RKO (cell line): ENCODE results near the gene ELF3.
"Not testable (repeated sequence)": the region's sequence is repeated elsewhere in the genome, so short reads cannot be mapped to it uniquely, and the experiment has no call there.

Source experiments
- DNase-seq: peaks from one replicate; pipeline ENCODE4 v3.0.0-alpha.2; 2016; ENCODE audit warnings: low spot score

Gene ELF3

GRCh38 chr1:202034683-202035462 is 24.5 kb downstream of the ELF3 start:
- DNase-seq = peak; percentile 8

DNA sequence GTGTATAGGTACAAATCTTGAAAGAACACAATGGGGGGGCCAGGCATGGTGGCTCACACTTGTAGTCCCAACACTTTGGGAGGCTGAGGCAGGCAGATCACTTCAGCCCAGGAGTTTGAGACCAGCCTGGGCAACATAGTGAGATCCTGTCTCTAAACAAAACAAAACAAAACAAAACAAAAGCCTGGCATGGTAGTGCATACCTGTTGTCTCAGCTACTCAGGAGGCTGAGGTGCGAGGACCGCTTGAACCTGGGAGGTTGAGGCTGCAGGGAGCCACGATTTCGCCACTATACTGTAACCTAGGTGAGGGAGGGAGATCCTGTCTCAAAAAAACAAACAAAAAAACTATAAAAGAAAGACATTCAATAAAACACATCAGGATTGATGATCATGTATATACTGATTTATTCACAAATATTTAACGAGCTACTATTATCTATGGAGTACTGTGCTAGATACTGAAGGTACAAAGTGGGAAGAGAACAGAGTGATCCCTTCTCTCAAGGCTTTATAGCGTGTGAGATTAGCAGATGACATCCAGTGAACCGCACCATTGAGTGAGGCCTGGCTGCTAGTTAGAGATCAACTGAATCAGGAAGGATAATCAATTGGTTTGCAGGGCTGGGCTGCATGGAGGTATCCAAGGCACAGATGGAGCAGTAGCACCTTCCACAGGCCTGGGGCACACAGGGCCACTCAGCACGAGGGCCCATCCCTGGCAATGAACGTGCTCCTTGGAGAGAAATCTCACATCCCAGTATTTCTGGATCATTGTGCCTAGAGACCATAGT is 26.4 kb downstream of the ELF3 start:
- DNase-seq = no peak

DNA sequence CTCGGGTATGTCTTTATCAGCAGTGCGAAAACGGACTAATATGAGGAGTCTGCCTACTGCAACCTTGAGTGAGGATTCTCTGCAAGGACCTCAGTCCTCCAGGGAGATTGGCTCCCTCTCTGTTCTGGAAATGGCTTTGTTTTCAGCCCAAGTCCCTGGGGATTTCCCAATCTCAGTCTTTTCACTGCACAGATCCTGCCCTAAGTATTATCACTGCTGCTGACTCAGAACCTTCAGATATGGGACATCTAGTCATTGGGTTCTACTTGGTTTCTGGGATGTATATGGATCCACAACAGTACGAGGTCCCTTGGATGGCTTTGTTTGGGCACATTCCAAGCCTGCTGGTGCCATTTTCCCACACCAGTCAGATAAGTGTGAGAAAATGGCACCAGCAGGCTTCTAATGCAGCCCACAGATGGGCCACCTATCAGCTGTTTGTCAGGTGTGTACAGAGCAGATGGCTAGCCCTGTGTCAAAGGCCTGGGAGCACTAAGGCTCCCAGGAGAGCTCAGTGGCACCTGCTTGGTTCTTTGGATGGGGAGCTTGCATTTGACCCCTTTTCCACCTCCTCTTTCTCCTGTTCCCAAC is 27.4 kb downstream of the ELF3 start:
- DNase-seq = no peak

DNA sequence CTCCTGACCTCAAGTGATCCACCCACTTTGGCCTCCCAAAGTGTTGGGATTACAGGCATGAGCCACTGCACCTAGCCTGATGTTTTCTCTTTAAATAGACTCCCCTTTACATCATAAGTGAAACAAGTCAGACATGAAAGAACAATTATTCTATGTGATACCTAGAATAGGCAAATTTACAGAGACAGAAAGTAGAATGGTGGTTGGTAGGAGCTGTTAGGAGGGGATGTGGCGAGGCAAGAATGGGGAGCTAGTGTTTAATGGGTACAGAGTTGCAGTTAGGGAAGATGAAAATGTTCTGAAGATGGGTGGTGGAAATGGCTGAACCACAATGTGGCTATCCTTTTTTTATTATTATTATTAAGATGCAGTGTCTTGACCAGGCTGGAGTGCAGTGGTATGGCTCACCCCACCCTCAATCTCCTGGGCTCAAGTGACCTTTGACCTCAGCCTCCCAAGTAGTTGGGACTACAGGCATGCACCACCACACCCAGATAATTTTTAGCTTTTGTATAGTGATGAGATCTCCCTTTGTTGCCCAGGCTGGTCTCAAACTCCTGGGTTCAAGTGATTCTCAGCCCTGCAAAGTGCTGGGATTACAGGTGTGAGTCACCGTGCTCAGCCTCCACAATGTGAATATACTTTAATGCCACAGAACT is 28.4 kb downstream of the ELF3 start:
- no peak for DNase-seq

DNA sequence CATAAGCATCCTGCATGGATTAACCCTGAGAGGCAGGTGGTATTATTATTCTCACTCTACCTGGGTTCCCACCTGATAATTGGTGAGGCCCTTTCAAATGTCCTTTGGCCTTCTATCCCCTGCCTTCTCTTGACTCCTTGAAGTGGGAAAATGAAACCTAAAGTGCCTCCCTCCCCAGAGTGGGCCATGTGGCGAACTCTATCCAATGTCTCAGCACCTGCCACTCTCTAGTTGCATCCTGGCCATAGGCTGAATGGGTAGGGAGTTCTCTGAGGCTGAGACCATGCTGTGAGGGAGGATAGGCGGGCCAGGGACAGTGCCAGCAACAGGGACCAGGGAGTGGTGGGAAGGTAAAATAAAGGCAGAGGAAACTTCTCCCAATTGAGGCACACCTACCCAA is 35.3 kb downstream of the ELF3 start:
- no peak for DNase-seq

GRCh38 chr1:202046227-202046626 is 35.8 kb downstream of the ELF3 start:
- no peak for DNase-seq

GRCh38 chr1:202046748-202047708 is 36.6 kb downstream of the ELF3 start:
- no peak for DNase-seq

DNA sequence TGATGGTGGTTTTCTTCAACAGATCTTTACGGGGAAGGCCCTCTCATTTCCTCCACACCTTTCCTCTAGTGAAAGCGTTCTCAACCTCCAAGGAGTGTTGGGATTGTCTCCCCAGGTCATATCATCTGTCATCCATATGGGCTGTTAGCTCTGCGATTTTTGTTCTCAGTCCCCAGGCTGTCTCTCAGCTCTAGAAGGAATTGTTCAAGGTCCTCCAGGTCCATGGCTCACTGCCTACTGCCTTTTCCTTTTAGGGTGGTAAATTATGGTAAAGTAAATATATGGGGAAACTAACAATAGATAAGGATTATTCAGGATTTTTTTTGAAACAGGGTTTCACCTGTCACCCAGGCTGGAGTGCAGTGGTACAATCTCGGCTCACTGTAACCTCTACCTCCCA is 37.6 kb downstream of the ELF3 start:
- DNase-seq = no peak

- DNase-seq = no peak
Observed at GRCh38 chr1:202049129-202049528, 38.7 kb downstream of the ELF3 start.

- DNase-seq = no peak
Observed at GRCh38 chr1:202054094-202054493, 43.7 kb downstream of the ELF3 start.

DNA sequence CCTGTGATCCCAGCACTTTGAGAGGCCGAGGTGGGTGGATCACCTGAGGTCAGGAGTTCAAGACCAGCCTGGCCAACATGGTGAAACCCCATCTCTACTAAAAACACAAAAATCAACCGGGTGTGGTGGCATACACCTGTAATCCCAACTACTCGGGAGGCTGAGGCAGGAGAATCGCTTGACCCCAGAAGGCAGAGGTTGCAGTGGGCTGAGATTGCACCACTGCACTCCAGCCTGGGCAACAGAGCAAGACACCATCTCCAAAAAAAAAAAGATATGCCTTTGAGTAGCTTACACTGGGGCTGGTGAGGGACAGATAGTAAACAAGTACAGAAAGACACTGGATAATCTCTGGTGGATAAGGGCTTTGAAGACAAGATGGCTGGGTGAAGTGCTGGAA is 44.3 kb downstream of the ELF3 start:
- DNase-seq = not testable (repeated sequence)

DNA sequence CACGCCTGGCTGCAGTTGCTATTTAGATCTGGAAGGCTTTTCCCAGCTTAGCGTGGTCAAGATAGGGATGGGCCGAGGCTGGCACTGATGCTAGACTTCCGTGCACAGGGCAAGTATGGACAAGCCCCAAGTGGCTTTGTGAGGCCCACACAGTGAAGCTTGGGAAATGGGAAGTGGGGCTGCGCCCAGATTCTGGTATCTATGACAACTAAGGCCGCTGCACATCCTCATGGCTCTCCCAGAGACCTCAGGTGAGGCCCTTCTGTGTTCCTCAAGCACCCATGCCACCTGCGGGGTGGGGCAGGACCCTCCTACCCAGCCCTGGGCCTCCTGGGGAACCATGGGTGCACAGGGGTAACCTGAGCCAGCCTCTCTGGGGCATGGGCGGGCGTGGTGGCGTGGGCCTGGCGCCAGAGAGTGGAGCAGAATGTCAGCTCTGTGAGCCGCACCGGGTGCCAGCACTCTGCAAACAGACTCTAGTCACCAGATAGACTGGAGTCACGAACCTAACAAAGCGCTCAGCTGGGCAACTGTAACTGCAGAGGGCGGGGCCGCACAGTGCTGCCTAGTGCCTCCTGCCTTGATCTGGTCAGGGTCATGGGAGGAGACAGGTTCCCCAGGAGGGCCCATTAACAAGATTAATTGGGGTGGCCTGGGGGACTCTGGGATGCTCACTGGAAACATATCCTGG is 46.4 kb downstream of the ELF3 start:
- no peak for DNase-seq

GRCh38 chr1:202057335-202057704 is 46.9 kb downstream of the ELF3 start:
- not testable (repeated sequence) for DNase-seq

- no peak for DNase-seq
Observed at GRCh38 chr1:202058001-202058908, 47.9 kb downstream of the ELF3 start.

DNA sequence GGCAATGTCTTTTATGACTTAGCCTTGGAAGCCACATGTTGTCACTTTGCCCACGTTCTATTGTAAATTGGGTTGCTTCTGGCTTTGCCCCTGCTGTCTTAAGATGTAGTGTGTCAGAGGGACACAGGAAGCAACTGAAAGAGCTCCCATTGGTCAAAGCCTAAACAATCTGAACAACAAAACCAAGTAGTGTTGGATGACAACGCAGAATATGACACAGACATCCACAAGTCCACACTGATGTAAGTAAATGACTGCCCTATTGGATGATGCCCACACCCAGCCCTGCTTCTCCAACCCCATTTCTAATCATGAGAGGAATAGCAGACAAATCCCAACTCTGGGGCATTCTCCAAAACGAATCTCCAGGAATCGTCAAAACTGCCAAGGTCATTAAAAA is 50.7 kb downstream of the ELF3 start:
- DNase-seq = peak; percentile 15

DNA sequence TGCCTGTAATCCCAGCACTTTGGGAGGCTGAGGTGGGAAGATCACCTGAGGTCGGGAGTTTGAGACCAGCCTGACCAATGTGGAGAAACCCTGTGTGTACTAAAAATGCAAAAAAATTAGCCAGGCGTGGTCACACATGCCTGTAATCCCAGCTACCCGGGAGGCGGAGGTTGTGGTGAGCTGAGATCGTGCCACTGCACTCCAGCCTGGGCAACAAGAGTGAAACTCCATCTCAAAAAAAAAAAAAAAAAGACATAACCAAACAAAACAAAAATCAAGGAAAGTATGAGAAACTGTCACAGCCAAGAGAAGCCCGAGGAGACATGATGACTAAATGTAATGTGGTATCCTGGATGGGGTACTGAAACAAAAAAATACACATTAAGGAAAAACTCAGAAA is 51.4 kb downstream of the ELF3 start:
- DNase-seq = not testable (repeated sequence)

- not testable (repeated sequence) for DNase-seq
Observed at GRCh38 chr1:202062636-202063035, 52.2 kb downstream of the ELF3 start.

GRCh38 chr1:202063093-202063492 is 52.7 kb downstream of the ELF3 start:
- no peak for DNase-seq

- not testable (repeated sequence) for DNase-seq
Observed at GRCh38 chr1:202064889-202065312, 54.5 kb downstream of the ELF3 start.
